WTC11 (cell line): ENCODE measurements around the gene FLT1.

ENCODE experiments used
- TF ChIP-seq, protein P1 (sequence below): sonication (generic); formaldehyde crosslinking; IDR thresholded peaks from 2 replicates; pipeline ENCODE4 v1.8.1; 2023; ENCODE audit warnings: mild to moderate bottlenecking, missing genetic modification reagents
- TF ChIP-seq, protein P2 (sequence below): fragments of 200-600 bp; IDR thresholded peaks from 2 replicates; pipeline ENCODE4 v1.8.0; 2022; ENCODE audit warnings: antibody characterized with exemption

DNA sequence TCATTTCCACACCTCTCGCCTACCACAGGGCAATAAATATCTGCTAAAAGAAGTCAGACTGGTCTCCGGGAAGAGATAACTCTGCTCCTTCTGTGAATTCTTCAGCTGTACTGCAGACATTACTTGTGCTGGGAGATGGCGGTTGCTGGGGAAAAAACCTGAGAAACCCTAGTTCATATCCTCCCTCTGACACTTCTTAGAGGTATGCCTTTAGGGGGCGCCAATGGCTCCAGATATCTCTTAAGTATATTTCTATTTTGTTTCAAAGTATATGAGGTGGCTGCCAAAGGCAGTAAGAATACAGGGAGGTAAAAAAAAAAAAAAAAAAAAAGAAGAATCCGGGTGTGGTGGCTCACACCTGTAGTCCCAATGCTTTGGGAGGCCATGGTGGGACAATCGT, 181.3 kb downstream of the FLT1 start:
- TF ChIP-seq, protein P1, sequence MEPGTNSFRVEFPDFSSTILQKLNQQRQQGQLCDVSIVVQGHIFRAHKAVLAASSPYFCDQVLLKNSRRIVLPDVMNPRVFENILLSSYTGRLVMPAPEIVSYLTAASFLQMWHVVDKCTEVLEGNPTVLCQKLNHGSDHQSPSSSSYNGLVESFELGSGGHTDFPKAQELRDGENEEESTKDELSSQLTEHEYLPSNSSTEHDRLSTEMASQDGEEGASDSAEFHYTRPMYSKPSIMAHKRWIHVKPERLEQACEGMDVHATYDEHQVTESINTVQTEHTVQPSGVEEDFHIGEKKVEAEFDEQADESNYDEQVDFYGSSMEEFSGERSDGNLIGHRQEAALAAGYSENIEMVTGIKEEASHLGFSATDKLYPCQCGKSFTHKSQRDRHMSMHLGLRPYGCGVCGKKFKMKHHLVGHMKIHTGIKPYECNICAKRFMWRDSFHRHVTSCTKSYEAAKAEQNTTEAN (CRISPR knock-in tag) = no peak
- TF ChIP-seq, protein P2, sequence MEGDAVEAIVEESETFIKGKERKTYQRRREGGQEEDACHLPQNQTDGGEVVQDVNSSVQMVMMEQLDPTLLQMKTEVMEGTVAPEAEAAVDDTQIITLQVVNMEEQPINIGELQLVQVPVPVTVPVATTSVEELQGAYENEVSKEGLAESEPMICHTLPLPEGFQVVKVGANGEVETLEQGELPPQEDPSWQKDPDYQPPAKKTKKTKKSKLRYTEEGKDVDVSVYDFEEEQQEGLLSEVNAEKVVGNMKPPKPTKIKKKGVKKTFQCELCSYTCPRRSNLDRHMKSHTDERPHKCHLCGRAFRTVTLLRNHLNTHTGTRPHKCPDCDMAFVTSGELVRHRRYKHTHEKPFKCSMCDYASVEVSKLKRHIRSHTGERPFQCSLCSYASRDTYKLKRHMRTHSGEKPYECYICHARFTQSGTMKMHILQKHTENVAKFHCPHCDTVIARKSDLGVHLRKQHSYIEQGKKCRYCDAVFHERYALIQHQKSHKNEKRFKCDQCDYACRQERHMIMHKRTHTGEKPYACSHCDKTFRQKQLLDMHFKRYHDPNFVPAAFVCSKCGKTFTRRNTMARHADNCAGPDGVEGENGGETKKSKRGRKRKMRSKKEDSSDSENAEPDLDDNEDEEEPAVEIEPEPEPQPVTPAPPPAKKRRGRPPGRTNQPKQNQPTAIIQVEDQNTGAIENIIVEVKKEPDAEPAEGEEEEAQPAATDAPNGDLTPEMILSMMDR = no peak
